Measurements from ENCODE around the gene JAKMIP1.

DNA sequence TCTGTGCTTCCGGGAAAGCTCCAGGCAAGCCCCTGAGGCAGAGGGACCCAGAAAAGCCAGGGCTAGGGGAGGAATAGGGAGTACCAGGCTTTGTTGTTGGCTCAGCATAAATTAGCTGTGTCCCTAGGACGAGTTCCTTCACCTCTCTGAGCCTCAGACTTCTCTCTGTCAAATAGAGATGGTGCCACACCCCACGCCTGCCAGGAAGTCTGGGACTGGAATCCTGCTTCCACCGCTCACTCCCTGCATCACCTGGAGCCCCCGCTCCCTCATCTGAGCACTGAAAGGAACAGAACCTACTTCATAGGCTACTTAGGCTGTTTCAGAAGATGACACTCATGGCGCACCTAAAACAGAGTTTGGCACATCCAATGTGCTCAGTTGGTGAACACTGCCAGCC is 8.1 kb upstream of the JAKMIP1 start:
- TF ChIP-seq, protein P1, sequence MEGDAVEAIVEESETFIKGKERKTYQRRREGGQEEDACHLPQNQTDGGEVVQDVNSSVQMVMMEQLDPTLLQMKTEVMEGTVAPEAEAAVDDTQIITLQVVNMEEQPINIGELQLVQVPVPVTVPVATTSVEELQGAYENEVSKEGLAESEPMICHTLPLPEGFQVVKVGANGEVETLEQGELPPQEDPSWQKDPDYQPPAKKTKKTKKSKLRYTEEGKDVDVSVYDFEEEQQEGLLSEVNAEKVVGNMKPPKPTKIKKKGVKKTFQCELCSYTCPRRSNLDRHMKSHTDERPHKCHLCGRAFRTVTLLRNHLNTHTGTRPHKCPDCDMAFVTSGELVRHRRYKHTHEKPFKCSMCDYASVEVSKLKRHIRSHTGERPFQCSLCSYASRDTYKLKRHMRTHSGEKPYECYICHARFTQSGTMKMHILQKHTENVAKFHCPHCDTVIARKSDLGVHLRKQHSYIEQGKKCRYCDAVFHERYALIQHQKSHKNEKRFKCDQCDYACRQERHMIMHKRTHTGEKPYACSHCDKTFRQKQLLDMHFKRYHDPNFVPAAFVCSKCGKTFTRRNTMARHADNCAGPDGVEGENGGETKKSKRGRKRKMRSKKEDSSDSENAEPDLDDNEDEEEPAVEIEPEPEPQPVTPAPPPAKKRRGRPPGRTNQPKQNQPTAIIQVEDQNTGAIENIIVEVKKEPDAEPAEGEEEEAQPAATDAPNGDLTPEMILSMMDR (IDR thresholded peaks at IDR 0.05) = no peak
- no peak for TF ChIP-seq POLR2A (IDR thresholded peaks at IDR 0.05)
